ENCODE results near the gene PACSIN1.

DNA sequence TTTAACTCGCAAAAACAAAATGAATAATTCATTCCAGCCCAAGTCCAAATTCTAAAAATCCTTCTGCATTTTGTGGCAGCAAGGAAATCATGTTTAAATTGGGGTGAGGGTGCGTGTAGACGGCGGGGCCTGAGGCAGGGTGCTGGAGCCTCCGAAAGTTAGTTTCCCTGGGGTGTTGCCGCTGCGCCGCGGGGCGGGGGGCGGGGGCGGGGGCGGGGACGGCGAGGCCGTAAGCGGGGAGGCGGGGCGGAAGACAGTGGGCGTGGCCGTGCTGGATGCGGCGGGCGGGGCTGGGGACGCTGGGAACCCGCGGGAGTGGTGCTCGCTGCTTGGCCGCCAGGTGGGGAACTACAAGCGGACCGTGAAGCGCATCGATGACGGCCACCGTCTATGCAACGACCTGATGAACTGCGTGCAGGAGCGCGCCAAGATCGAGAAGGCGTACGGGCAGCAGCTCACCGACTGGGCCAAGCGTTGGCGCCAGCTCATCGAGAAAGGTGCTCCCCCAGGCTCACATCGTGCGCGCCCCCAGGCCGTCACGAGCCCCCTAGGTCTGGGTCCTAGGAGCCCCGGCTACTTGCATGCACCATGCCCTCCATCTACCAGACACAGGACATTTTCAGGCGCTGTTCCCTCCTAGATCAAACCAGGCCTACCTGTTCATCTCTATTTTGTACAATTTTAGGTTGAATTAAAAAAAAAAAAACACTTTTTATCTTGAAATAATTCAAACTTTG lies 61.3 kb downstream of the PACSIN1 start:
- TF ChIP-seq, protein P1, sequence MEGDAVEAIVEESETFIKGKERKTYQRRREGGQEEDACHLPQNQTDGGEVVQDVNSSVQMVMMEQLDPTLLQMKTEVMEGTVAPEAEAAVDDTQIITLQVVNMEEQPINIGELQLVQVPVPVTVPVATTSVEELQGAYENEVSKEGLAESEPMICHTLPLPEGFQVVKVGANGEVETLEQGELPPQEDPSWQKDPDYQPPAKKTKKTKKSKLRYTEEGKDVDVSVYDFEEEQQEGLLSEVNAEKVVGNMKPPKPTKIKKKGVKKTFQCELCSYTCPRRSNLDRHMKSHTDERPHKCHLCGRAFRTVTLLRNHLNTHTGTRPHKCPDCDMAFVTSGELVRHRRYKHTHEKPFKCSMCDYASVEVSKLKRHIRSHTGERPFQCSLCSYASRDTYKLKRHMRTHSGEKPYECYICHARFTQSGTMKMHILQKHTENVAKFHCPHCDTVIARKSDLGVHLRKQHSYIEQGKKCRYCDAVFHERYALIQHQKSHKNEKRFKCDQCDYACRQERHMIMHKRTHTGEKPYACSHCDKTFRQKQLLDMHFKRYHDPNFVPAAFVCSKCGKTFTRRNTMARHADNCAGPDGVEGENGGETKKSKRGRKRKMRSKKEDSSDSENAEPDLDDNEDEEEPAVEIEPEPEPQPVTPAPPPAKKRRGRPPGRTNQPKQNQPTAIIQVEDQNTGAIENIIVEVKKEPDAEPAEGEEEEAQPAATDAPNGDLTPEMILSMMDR (IDR thresholded peaks at IDR 0.05; ENCODE audit: insufficient read depth, low read length, poor library complexity, severe bottlenecking), result peak; percentile 61
- no peak for TF ChIP-seq EZH2phosphoT487 (conservative IDR thresholded peaks at IDR 0.05; ENCODE audit: low read length)

Measured in SU-DHL-6 (cell line).